WTC11 (cell line): ENCODE results near the gene PYGB. TPM values are rescaled to one million over a fixed set of nuclear protein-coding genes. Genes with fewer than 3 reads are reported as not detected.

Experiments
- ATAC-seq: fragments of 200-7000 bp; cut with Tn5 transposase; 2 replicates; pipeline ENCODE4 v1.10.0; 2021; ENCODE audit warnings: mild to moderate bottlenecking, moderate library complexity
- CTCF ChIA-PET: fragments of 300-600 bp; sonication (Branson Sonifier 250); formaldehyde crosslinking; loops from one replicate; lab custom pipeline; 2021; ENCODE audit warnings: antibody characterized with exemption; lab: Charles Lee
- POLR2A ChIA-PET: fragments of 350-600 bp; sonication (Branson Sonifier 250); formaldehyde crosslinking; loops from one replicate; lab custom pipeline; 2021; ENCODE audit warnings: antibody characterized with exemption; lab: Charles Lee
- DNase-seq: peaks from one replicate; pipeline ENCODE4 v3.0.0; 2021; ENCODE audit warnings: low spot score
- H3K27ac Mint-ChIP-seq: 2 replicates; pipeline ENCODE4 v1.8.0; 2021; ENCODE audit warnings: mixed read lengths
- H3K27me3 Mint-ChIP-seq: 2 replicates; pipeline ENCODE4 v1.8.0; 2021; ENCODE audit warnings: low read depth, mild to moderate bottlenecking, moderate library complexity, mixed read lengths
- H3K36me3 Mint-ChIP-seq: 2 replicates; pipeline ENCODE4 v1.8.0; 2021; ENCODE audit warnings: mixed read lengths
- H3K4me1 Mint-ChIP-seq: 2 replicates; pipeline ENCODE4 v1.8.0; 2022; ENCODE audit warnings: mixed read lengths
- H3K4me3 Mint-ChIP-seq: 2 replicates; pipeline ENCODE4 v1.8.0; 2021; ENCODE audit warnings: mild to moderate bottlenecking, moderate library complexity, mixed read lengths
- H3K9me3 Mint-ChIP-seq: 2 replicates; pipeline ENCODE4 v1.8.0; 2021; ENCODE audit warnings: mixed read lengths
- ATF1 ChIP-seq: sonication (generic); formaldehyde crosslinking; IDR thresholded peaks from 2 replicates; pipeline ENCODE4 v1.8.1; 2023; ENCODE audit warnings: mild to moderate bottlenecking, moderate library complexity, missing genetic modification reagents
- ETV6 ChIP-seq: sonication (generic); formaldehyde crosslinking; IDR thresholded peaks from 2 replicates; pipeline ENCODE4 v1.8.1; 2022; ENCODE audit warnings: mild to moderate bottlenecking, missing genetic modification reagents
- FOXK1 ChIP-seq: sonication (generic); formaldehyde crosslinking; IDR thresholded peaks from 2 replicates; pipeline ENCODE4 v1.8.0; 2022; ENCODE audit warnings: mild to moderate bottlenecking, moderate library complexity, missing genetic modification reagents
- GTF2I ChIP-seq: fragments of 250-450 bp; sonication (Bioruptor Pico); conservative IDR thresholded peaks from 2 replicates; pipeline ENCODE4 v1.4.0; 2021; ENCODE audit warnings: mild to moderate bottlenecking
- MYBL2 ChIP-seq: sonication (generic); formaldehyde crosslinking; IDR thresholded peaks from 2 replicates; pipeline ENCODE4 v1.8.1; 2023; ENCODE audit warnings: mild to moderate bottlenecking, moderate library complexity, missing genetic modification reagents
- NFATC4 ChIP-seq: fragments of 250-450 bp; sonication (Bioruptor Pico); IDR thresholded peaks from 2 replicates; pipeline ENCODE4 v1.9.0; 2021; ENCODE audit warnings: mild to moderate bottlenecking
- OVOL2 ChIP-seq: fragments of 250-450 bp; sonication (Bioruptor Pico); IDR thresholded peaks from 2 replicates; pipeline ENCODE4 v1.9.0; 2021; ENCODE audit warnings: mild to moderate bottlenecking, borderline replicate concordance
- SMAD3 ChIP-seq: sonication (generic); formaldehyde crosslinking; IDR thresholded peaks from 2 replicates; pipeline ENCODE4 v1.8.0; 2022; ENCODE audit warnings: missing genetic modification reagents, mild to moderate bottlenecking, borderline replicate concordance
- SMAD4 ChIP-seq: sonication (generic); formaldehyde crosslinking; IDR thresholded peaks from 2 replicates; pipeline ENCODE4 v1.8.0; 2022; ENCODE audit warnings: mild to moderate bottlenecking, missing genetic modification reagents
- SOX15 ChIP-seq: fragments of 250-450 bp; sonication (Bioruptor Pico); IDR thresholded peaks from 2 replicates; pipeline ENCODE4 v1.9.0; 2021; ENCODE audit warnings: mild to moderate bottlenecking
- TCF7 ChIP-seq: sonication (generic); formaldehyde crosslinking; IDR thresholded peaks from 2 replicates; pipeline ENCODE4 v1.8.0; 2022; ENCODE audit warnings: mild to moderate bottlenecking, low read depth, missing genetic modification reagents, moderate library complexity
- TEAD1 ChIP-seq: sonication (generic); formaldehyde crosslinking; IDR thresholded peaks from 2 replicates; pipeline ENCODE4 v1.8.0; 2022; ENCODE audit warnings: mild to moderate bottlenecking, missing genetic modification reagents
- ZNF232 ChIP-seq: sonication (generic); formaldehyde crosslinking; IDR thresholded peaks from 2 replicates; pipeline ENCODE4 v1.8.0; 2022; ENCODE audit warnings: mild to moderate bottlenecking, missing genetic modification reagents
- ZNF396 ChIP-seq: fragments of 250-450 bp; sonication (Bioruptor Pico); IDR thresholded peaks from 2 replicates; pipeline ENCODE4 v1.8.0; 2021; ENCODE audit warnings: mild to moderate bottlenecking, moderate library complexity, borderline replicate concordance
- ZNF671 ChIP-seq: fragments of 250-450 bp; sonication (Bioruptor Pico); IDR thresholded peaks from 2 replicates; pipeline ENCODE4 v1.8.0; 2021; ENCODE audit warnings: mild to moderate bottlenecking
- total RNA-seq: library from RNA; stranded (reverse); gene quantifications from 3 replicates; pipeline ENCODE4 v1.2.3, GENCODE V29; 2021
- TF ChIP-seq, protein P1 (sequence below): sonication (generic); formaldehyde crosslinking; IDR thresholded peaks from 2 replicates; pipeline ENCODE4 v1.8.1; 2023; ENCODE audit warnings: mild to moderate bottlenecking, moderate library complexity, missing genetic modification reagents
- TF ChIP-seq, protein P2 (sequence below): sonication (generic); formaldehyde crosslinking; IDR thresholded peaks from 2 replicates; pipeline ENCODE4 v1.8.1; 2022; ENCODE audit warnings: low read depth, missing genetic modification reagents, borderline replicate concordance
- TF ChIP-seq, protein P3 (sequence below): sonication (generic); formaldehyde crosslinking; conservative IDR thresholded peaks from 2 replicates; pipeline ENCODE4 v1.8.1; 2023; ENCODE audit warnings: mild to moderate bottlenecking, low read depth, missing genetic modification reagents, moderate library complexity
- TF ChIP-seq, protein P4 (sequence below): sonication (generic); formaldehyde crosslinking; IDR thresholded peaks from 2 replicates; pipeline ENCODE4 v1.8.1; 2023; ENCODE audit warnings: mild to moderate bottlenecking, missing genetic modification reagents, borderline replicate concordance
- TF ChIP-seq, protein P5 (sequence below): sonication (generic); formaldehyde crosslinking; IDR thresholded peaks from 2 replicates; pipeline ENCODE4 v1.8.0; 2022; ENCODE audit warnings: missing genetic modification reagents

The PYGB gene
- total RNA-seq, 1 experiment from 2014 or later: 48.5 TPM

DNA sequence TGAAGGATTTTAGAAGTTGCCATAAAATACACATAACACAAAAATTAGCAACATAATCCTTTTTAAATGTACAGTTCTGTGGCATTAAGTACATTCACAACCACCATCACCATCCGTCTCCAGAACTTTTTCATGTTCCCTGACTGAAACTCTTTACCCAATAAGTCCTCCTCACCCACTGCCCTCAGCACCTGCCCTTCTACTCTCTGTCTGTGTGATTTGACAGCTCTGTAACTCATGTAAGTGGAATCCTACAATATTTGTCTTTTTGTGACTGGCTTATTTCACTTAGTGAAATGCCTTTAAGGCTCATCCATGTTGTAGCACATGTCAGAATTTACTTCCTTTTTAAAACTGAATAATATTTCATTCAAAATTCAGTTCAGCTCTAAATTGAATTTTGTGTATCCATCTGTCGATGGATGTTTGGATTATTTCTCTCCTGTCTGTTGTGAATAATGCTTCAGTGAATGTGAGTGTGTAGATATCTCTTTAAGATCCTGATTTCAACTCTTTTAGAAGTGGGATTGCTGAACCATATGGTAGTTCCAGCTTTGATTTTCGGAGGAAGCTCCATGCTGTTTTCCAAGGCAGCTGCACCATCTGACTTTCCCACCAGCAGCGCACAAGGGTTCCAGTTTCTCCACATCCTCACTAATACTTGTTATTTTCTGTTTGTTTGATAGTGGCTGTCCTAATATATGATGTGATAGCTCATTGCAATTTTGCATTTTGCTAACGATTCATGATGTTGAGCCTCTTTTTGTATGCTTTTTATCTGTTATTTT is 48.2 kb upstream of the PYGB start:
- ChIA-PET CTCF (interaction anchor here (0.7 to 1.0 kb wide), 2 partner anchors 48 to 206 kb away, joined by 3 to 5 read pairs; partner anchors contain the start of gene PYGB), POLR2A (no interaction called here)
- TF ChIP-seq, protein P1, sequence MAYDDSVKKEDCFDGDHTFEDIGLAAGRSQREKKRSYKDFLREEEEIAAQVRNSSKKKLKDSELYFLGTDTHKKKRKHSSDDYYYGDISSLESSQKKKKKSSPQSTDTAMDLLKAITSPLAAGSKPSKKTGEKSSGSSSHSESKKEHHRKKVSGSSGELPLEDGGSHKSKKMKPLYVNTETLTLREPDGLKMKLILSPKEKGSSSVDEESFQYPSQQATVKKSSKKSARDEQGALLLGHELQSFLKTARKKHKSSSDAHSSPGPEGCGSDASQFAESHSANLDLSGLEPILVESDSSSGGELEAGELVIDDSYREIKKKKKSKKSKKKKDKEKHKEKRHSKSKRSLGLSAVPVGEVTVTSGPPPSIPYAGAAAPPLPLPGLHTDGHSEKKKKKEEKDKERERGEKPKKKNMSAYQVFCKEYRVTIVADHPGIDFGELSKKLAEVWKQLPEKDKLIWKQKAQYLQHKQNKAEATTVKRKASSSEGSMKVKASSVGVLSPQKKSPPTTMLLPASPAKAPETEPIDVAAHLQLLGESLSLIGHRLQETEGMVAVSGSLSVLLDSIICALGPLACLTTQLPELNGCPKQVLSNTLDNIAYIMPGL (CRISPR knock-in tag): no peak
- TF ChIP-seq MYBL2 (CRISPR knock-in tag) (no peak), OVOL2 (CRISPR knock-in tag) (no peak), NFATC4 (CRISPR knock-in tag) (no peak), TEAD1 (CRISPR knock-in tag) (no peak), ZNF396 (no peak), SMAD3 (CRISPR knock-in tag) (no peak), ZNF671 (no peak), GTF2I (no peak)
- TF ChIP-seq, protein P2, sequence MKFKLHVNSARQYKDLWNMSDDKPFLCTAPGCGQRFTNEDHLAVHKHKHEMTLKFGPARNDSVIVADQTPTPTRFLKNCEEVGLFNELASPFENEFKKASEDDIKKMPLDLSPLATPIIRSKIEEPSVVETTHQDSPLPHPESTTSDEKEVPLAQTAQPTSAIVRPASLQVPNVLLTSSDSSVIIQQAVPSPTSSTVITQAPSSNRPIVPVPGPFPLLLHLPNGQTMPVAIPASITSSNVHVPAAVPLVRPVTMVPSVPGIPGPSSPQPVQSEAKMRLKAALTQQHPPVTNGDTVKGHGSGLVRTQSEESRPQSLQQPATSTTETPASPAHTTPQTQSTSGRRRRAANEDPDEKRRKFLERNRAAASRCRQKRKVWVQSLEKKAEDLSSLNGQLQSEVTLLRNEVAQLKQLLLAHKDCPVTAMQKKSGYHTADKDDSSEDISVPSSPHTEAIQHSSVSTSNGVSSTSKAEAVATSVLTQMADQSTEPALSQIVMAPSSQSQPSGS: no peak
- ATAC-seq (no peak), DNase-seq (no peak)
- H3K36me3 Mint-ChIP-seq: no peaks in the 10 kb centered on the region
- H3K4me1 Mint-ChIP-seq: peaks cover 35% of the 10 kb centered on the region
- no peaks in the 10 kb centered on the region for H3K9me3 Mint-ChIP-seq
- H3K27ac Mint-ChIP-seq: no peak overlapping the region
- no peaks in the 10 kb centered on the region; the same call in 1 of the 2 replicates for H3K27me3 Mint-ChIP-seq
- H3K4me3 Mint-ChIP-seq: no peak overlapping the region

DNA sequence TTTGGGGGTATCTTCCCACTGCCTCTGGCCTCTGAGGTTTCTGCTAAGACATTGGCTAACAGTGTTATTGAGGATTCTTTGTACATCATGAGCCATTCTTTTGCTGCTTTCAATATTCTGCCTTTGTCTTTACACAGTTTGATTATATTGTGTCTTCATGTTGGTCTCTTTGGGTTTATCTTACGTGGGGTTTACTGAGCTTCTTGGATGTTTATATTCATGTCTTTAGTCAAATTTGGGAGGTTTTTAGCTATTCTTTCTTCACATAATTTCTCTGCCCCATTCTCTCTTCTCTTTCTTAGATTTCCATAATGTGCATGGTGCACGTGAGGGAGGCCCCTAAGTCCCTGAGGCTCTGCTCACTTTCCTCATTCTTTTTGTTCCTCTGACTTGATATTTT is 44.8 kb upstream of the PYGB start:
- no peaks in the 10 kb centered on the region for H3K27me3 Mint-ChIP-seq
- H3K36me3 Mint-ChIP-seq: no peaks in the 10 kb centered on the region
- H3K9me3 Mint-ChIP-seq: no peaks in the 10 kb centered on the region
- ATAC-seq: no peak
- no peak overlapping the region for H3K4me3 Mint-ChIP-seq
- no peak for DNase-seq
- TF ChIP-seq FOXK1 (CRISPR knock-in tag) (no peak), TEAD1 (CRISPR knock-in tag) (no peak), ZNF232 (no peak), GTF2I (no peak), ETV6 (CRISPR knock-in tag) (no peak), ATF1 (CRISPR knock-in tag) (no peak), SMAD4 (CRISPR knock-in tag) (no peak), SOX15 (CRISPR knock-in tag) (no peak), TCF7 (CRISPR knock-in tag) (no peak)
- TF ChIP-seq, protein P3, sequence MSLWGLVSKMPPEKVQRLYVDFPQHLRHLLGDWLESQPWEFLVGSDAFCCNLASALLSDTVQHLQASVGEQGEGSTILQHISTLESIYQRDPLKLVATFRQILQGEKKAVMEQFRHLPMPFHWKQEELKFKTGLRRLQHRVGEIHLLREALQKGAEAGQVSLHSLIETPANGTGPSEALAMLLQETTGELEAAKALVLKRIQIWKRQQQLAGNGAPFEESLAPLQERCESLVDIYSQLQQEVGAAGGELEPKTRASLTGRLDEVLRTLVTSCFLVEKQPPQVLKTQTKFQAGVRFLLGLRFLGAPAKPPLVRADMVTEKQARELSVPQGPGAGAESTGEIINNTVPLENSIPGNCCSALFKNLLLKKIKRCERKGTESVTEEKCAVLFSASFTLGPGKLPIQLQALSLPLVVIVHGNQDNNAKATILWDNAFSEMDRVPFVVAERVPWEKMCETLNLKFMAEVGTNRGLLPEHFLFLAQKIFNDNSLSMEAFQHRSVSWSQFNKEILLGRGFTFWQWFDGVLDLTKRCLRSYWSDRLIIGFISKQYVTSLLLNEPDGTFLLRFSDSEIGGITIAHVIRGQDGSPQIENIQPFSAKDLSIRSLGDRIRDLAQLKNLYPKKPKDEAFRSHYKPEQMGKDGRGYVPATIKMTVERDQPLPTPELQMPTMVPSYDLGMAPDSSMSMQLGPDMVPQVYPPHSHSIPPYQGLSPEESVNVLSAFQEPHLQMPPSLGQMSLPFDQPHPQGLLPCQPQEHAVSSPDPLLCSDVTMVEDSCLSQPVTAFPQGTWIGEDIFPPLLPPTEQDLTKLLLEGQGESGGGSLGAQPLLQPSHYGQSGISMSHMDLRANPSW (CRISPR knock-in tag): no peak
- TF ChIP-seq, protein P4, sequence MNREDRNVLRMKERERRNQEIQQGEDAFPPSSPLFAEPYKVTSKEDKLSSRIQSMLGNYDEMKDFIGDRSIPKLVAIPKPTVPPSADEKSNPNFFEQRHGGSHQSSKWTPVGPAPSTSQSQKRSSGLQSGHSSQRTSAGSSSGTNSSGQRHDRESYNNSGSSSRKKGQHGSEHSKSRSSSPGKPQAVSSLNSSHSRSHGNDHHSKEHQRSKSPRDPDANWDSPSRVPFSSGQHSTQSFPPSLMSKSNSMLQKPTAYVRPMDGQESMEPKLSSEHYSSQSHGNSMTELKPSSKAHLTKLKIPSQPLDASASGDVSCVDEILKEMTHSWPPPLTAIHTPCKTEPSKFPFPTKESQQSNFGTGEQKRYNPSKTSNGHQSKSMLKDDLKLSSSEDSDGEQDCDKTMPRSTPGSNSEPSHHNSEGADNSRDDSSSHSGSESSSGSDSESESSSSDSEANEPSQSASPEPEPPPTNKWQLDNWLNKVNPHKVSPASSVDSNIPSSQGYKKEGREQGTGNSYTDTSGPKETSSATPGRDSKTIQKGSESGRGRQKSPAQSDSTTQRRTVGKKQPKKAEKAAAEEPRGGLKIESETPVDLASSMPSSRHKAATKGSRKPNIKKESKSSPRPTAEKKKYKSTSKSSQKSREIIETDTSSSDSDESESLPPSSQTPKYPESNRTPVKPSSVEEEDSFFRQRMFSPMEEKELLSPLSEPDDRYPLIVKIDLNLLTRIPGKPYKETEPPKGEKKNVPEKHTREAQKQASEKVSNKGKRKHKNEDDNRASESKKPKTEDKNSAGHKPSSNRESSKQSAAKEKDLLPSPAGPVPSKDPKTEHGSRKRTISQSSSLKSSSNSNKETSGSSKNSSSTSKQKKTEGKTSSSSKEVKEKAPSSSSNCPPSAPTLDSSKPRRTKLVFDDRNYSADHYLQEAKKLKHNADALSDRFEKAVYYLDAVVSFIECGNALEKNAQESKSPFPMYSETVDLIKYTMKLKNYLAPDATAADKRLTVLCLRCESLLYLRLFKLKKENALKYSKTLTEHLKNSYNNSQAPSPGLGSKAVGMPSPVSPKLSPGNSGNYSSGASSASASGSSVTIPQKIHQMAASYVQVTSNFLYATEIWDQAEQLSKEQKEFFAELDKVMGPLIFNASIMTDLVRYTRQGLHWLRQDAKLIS (CRISPR knock-in tag): no peak
- TF ChIP-seq, protein P5, sequence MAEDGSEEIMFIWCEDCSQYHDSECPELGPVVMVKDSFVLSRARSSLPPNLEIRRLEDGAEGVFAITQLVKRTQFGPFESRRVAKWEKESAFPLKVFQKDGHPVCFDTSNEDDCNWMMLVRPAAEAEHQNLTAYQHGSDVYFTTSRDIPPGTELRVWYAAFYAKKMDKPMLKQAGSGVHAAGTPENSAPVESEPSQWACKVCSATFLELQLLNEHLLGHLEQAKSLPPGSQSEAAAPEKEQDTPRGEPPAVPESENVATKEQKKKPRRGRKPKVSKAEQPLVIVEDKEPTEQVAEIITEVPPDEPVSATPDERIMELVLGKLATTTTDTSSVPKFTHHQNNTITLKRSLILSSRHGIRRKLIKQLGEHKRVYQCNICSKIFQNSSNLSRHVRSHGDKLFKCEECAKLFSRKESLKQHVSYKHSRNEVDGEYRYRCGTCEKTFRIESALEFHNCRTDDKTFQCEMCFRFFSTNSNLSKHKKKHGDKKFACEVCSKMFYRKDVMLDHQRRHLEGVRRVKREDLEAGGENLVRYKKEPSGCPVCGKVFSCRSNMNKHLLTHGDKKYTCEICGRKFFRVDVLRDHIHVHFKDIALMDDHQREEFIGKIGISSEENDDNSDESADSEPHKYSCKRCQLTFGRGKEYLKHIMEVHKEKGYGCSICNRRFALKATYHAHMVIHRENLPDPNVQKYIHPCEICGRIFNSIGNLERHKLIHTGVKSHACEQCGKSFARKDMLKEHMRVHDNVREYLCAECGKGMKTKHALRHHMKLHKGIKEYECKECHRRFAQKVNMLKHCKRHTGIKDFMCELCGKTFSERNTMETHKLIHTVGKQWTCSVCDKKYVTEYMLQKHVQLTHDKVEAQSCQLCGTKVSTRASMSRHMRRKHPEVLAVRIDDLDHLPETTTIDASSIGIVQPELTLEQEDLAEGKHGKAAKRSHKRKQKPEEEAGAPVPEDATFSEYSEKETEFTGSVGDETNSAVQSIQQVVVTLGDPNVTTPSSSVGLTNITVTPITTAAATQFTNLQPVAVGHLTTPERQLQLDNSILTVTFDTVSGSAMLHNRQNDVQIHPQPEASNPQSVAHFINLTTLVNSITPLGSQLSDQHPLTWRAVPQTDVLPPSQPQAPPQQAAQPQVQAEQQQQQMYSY (CRISPR knock-in tag): no peak
- peaks cover 32% of the 10 kb centered on the region for H3K4me1 Mint-ChIP-seq
- ChIA-PET CTCF (no interaction called here), POLR2A (no interaction called here)
- no peak overlapping the region for H3K27ac Mint-ChIP-seq
